Liver (tissue), 9 donors: ENCODE results near the gene DNPEP. TPM values are rescaled to one million over a fixed set of nuclear protein-coding genes. Genes with fewer than 3 reads are reported as not detected.
A peak's percentile ranks its signal among the peaks of the same experiment; 100 is the strongest.

Experiments
- DNase-seq: peaks from one replicate; pipeline ENCODE4 v3.0.0-alpha.2; 2017; ENCODE audit warnings: low spot score
- H3K27ac ChIP-seq, 2 donors: one replicate each; pipeline ENCODE4 v1.7.0; 2013; ENCODE audit warnings: inconsistent platforms in 2 of 2, low read length in 2 of 2, control low read depth in 1 of 2, low read depth in 1 of 2, mild to moderate bottlenecking in 1 of 2
- H3K27me3 ChIP-seq, 4 donors: one replicate each; pipeline versions ENCODE4 v1.6.1 to v1.7.0; 2013; ENCODE audit warnings: low read length in 3 of 4, inconsistent platforms in 1 of 4, mild to moderate bottlenecking in 1 of 4, moderate library complexity in 1 of 4; ENCODE audit not compliant: control insufficient read depth in 4 of 4, insufficient read depth in 4 of 4
- H3K36me3 ChIP-seq, 4 donors: one replicate each; pipeline versions ENCODE4 v1.6.1 to v1.7.0; 2013; ENCODE audit warnings: low read length in 3 of 4, mild to moderate bottlenecking in 3 of 4, low read depth in 1 of 4, moderate library complexity in 1 of 4; ENCODE audit not compliant: control insufficient read depth in 4 of 4, insufficient read depth in 3 of 4
- H3K4me1 ChIP-seq, 4 donors: one replicate each; pipeline versions ENCODE4 v1.6.1 to v1.7.0; 2013; ENCODE audit warnings: low read length in 3 of 4, mild to moderate bottlenecking in 3 of 4, moderate library complexity in 1 of 4; ENCODE audit not compliant: control insufficient read depth in 4 of 4, insufficient read depth in 4 of 4
- H3K4me3 ChIP-seq, 3 donors: one replicate each; pipeline versions ENCODE4 v1.6.1 to v1.7.0; 2013; ENCODE audit warnings: low read length in 3 of 3, control low read depth in 1 of 3, low read depth in 1 of 3, mild to moderate bottlenecking in 1 of 3
- H3K9ac ChIP-seq, 2 donors: one replicate each; pipeline ENCODE4 v1.7.0; 2013; ENCODE audit warnings: low read length in 2 of 2, mild to moderate bottlenecking in 2 of 2, moderate library complexity in 2 of 2, control low read depth in 1 of 2, low read depth in 1 of 2
- H3K9me3 ChIP-seq, 4 donors: one replicate each; pipeline versions ENCODE4 v1.6.1 to v1.7.0; 2013; ENCODE audit warnings: low read length in 3 of 4; ENCODE audit not compliant: control insufficient read depth in 4 of 4
- ATF3 ChIP-seq: IDR thresholded peaks from 2 replicates; pipeline ENCODE4 v1.6.1; 2016; ENCODE audit warnings: antibody characterized with exemption
- CTCF ChIP-seq: fragments of 150-350 bp; IDR thresholded peaks from 2 replicates; pipeline ENCODE4 v1.5.1; 2017; ENCODE audit warnings: improper control_type of control experiment, low read depth, low read length; ENCODE audit not compliant: missing input control
- EGR1 ChIP-seq, 2 donors: IDR thresholded peaks; 2 replicates each; pipeline ENCODE4 v1.6.1; 2016 to 2018; ENCODE audit warnings: antibody characterized with exemption in 2 of 2, low read depth in 2 of 2
- FOXA1 ChIP-seq: IDR thresholded peaks from 2 replicates; pipeline ENCODE4 v1.6.1; 2016; ENCODE audit warnings: antibody characterized with exemption
- FOXA2 ChIP-seq: IDR thresholded peaks from 2 replicates; pipeline ENCODE4 v1.6.1; 2016; ENCODE audit warnings: antibody characterized with exemption
- HNF4A ChIP-seq, 2 donors: conservative IDR thresholded peaks; 2 replicates each; pipeline ENCODE4 v1.6.1; 2016; ENCODE audit warnings: antibody characterized with exemption in 2 of 2, mild to moderate bottlenecking in 2 of 2
- HNF4G ChIP-seq: IDR thresholded peaks from 2 replicates; pipeline ENCODE4 v1.6.1; 2016; ENCODE audit warnings: antibody characterized with exemption
- JUND ChIP-seq, 2 donors: IDR thresholded peaks; 2 replicates each; pipeline ENCODE4 v1.6.1; 2016; ENCODE audit warnings: antibody characterized with exemption in 2 of 2
- NR2F2 ChIP-seq: IDR thresholded peaks from 2 replicates; pipeline ENCODE4 v1.6.1; 2016; ENCODE audit warnings: antibody characterized with exemption
- RAD21 ChIP-seq, 2 donors: IDR thresholded peaks; 2 replicates each; pipeline ENCODE4 v1.6.1; 2016; ENCODE audit warnings: antibody characterized with exemption in 2 of 2, mild to moderate bottlenecking in 2 of 2
- REST ChIP-seq: IDR thresholded peaks from 2 replicates; pipeline ENCODE4 v1.6.1; 2016; ENCODE audit warnings: antibody characterized with exemption, mild to moderate bottlenecking
- RXRA ChIP-seq, 2 donors: IDR thresholded peaks; 2 replicates each; pipeline ENCODE4 v1.6.1; 2017 to 2018; ENCODE audit warnings: antibody characterized with exemption in 2 of 2, mild to moderate bottlenecking in 1 of 2
- SP1 ChIP-seq: IDR thresholded peaks from 2 replicates; pipeline ENCODE4 v1.6.1; 2018; ENCODE audit warnings: antibody characterized with exemption, mild to moderate bottlenecking
- TAF1 ChIP-seq: conservative IDR thresholded peaks from 2 replicates; pipeline ENCODE4 v1.6.1; 2016; ENCODE audit warnings: antibody characterized with exemption, mild to moderate bottlenecking
- YY1 ChIP-seq: IDR thresholded peaks from 2 replicates; pipeline ENCODE4 v1.6.1; 2016; ENCODE audit warnings: antibody characterized with exemption, mild to moderate bottlenecking
- WGBS: extraction: QIAGEN DNeasy Blood & Tissue Kit; methylation state at CpG from one replicate; pipeline ENCODE4 v1.1.7; 2013; 5-methylcytosine and 5-hydroxymethylcytosine counted together
- polyA plus RNA-seq, 2 donors: library from polyadenylated mRNA; stranded (reverse) in 1 of 2; unstranded in 1 of 2; fragments of 200-250 nt in 1 of 2; fragments of >200 nt in 1 of 2; fragmentation: Nextera tagmentation in 1 of 2; extraction: Ambion mirVana in 1 of 2; gene quantifications; one replicate each; pipeline versions ENCODE4 v1.2.1 to v1.2.3, GENCODE V29; 2013 to 2015
- total RNA-seq, 2 donors: library from RNA; depleted of rRNA; stranded (reverse); fragments of >200 nt; gene quantifications; one replicate each; pipeline ENCODE4 v1.2.3, GENCODE V29; 2014
- donor health status: healthy.
- donor health status: healthy.
- donor health status: healthy.
- donor health status: healthy.
- donor health status: healthy.

DNPEP gene
- total and polyA plus RNA-seq, 4 donors: 25.8 to 58.4 (median 45.8) TPM

- Histone ChIP-seq H3K9me3 (no peaks in the 10 kb centered on the region), H3K27me3 (peaks cover 0 to 6% (median under 1%) of the 10 kb centered on the region in 4 donors), H3K4me3 (no peak overlapping the region), H3K27ac (no peak overlapping the region), H3K4me1 (peaks cover 0 to 2% (median under 1%) of the 10 kb centered on the region in 4 donors), H3K9ac (no peak overlapping the region), H3K36me3 (no peaks in the 10 kb centered on the region)
- TF ChIP-seq EGR1 (IDR thresholded peaks at IDR 0.05; ENCODE audit: low read depth in 2 of 2) (no peak), YY1 (no peak), ATF3 (no peak), FOXA1 (no peak), CTCF (no peak), REST (no peak)
- WGBS: 75% methylated on average over 5 of the region's 5 CpGs
- DNase-seq: no peak
Observed at GRCh38 chr2:219353129-219353528, 34.6 kb downstream of the DNPEP start.

- Histone ChIP-seq H3K36me3 (no peaks in the 10 kb centered on the region), H3K4me3 (no peak overlapping the region), H3K27ac (no peak overlapping the region), H3K27me3 (peaks cover 0 to 6% (median 0%) of the 10 kb centered on the region in 4 donors), H3K9me3 (no peaks in the 10 kb centered on the region), H3K9ac (no peak overlapping the region), H3K4me1 (no peaks in the 10 kb centered on the region)
- TF ChIP-seq FOXA1 (no peak), YY1 (no peak), RAD21 (IDR thresholded peaks at IDR 0.05) (peak; percentile 45 to 67), RXRA (IDR thresholded peaks at IDR 0.05) (no peak), CTCF (peak; percentile 49), HNF4A (conservative IDR thresholded peaks at IDR 0.05) (no peak), TAF1 (no peak), ATF3 (no peak), HNF4G (no peak), SP1 (no peak), REST (no peak), JUND (IDR thresholded peaks at IDR 0.05) (no peak), FOXA2 (no peak), NR2F2 (no peak)
- 15% methylated on average over 5 of the region's 5 CpGs for WGBS
- DNase-seq: peak; percentile 76
Observed at GRCh38 chr2:219352448-219353023, 35.2 kb downstream of the DNPEP start.
